CD4-positive, alpha-beta T cell treated with Interleukin-15 for 1 hour (primary cell): Measurements from ENCODE around the gene FRMD1.

ENCODE experiments used
- DNase-seq: peaks from one replicate; pipeline ENCODE4 v3.0.0-alpha.2; 2020

The FRMD1 gene

DNA sequence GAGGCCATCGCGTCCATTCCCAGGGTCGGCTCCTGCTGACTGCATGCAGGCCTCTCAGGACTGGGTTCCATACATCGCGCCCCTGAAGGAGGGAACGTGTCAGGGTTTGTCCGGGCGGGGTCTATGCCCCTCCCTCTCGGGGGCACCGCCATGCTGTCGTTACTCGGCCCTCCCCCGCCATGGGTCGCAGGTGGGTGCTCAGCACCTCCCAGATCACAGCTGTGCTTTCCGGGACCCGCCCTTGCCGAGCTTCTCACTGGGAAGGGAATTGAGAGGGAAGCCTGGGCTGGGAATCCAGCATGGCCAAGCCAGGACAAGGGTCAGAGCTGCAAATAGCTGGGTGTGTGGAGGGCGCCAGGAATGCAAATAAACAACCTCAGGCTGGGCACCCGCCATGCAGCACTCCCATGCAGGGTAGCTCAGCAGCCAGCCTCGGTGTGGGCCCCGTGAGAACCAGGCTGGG, at the start of gene FRMD1:
Gene FRMD1 (minus strand): TSS at position 270 of the 463 bp plus-strand sequence. CDS start 118 bp downstream, at position 152.
- no peak for DNase-seq

DNA sequence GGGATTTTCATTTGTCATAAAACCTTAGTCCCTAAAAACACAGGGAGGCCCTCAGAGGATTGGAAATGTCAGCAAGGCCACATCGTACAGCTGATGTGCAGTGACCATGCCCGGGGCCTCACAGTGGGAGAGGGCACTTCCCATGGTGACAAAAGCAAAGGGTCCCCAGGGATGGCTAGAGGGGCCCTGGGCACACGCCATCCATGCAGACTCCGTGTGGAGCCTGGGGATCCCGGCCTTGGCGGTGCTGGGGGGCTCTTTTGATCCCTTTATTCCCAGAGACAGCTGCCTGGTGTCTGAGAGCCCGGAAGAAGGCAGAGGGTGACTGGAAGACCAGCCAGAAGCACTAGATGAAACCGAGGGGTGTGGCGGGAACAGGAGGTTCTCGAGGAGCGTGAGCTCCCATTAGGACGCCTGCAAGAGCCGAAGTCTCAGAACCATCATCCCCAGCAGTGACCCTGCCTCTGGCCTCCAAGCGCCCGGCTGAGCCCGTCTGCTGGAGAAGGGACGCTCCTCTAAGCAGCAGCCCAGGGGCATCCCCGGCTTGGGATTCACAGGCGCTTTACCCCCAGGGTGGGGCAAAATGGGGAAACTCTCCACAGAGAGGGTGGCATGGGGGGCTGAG, 49.1 kb upstream of the FRMD1 start:
- DNase-seq, result no peak

DNA sequence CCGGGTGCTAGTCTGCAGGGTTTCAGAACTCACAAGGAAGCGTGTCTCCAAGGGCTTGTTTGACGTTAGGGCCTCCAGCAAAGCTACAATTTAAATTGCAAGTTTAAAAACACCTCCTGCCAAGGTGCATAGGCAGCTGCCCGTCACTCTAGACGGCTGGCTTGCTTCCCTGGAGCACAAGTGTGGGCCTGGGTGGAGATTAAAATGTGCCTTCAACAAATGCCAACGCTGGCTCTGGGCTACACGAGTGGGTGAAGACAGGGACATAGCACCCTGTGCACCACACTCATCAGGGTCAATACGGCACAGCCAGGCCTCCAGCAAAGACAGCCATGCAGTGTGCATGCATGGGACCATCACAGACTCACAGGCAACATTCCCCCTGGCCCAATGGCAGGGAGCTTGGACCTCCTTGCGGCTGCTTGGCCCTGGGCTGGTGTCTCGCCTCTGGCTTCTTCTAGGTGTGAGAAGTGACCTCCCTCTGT, 48.4 kb upstream of the FRMD1 start:
- DNase-seq, result no peak

DNA sequence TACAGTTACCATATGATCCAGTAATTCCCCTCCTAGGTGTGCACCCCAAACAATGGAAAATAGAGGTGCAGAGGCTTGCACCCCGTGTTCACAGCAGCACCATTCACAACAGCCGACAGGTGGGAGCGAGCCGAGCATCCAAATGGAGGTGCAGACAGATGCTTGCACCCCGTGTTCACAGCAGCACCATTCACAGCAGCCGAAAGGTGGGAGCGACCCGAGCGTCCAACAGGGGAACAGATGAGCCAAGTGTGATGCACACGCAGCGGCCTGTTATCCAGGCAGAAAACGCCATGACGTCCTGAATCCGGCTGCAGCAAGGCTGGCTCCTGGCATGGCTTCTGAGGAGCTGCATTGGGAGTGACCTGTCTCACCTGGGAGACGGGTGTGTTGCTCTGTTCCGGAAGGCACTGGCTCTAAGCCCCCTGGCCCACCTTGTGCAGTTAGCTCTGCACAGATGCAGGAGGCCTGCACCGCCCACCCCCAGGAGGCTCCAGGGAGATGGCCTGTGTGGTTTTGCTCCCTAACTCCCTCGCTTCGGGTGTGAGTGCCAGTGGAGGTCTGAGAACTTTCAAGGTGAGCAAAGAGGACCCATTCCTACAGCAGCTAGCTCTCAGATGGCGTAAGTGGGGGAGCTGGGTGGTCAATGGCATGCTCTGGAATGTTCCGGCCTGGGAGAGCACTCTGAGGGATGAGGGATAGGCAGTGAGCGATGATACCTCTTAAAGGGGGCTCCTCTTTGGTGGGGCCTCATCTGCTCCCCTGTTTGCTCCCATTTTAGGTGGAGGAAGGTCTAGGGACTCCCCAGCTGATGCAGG, 47.8 kb upstream of the FRMD1 start:
- DNase-seq, result no peak

DNA sequence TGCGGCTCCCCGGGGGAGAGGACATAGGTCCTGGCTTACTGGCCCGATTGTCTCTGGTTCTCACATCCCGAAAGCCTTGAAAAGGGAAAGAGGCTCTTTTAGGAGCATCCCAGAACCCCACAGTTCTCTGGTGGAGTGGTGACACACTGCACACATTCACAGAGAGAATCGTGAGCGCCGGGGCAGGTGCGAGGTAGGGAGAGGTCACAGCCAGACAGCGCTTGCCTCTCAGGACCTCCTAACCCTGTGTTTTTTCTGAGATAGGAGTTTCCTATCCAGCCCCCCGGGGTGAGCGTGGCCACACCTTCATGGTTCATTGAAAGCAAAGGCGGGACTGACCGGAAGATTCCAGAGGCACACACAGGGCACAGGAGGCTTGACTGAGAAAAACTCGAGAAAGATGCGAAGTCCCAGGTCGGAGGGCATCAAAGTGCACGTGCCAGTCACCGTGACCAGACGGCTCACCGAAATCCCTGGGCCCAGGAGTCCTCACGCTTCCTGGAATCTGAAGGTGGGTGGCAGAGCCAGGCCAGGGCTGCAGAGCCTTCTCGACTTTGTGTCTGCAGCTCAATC, 46.5 kb upstream of the FRMD1 start:
- no peak for DNase-seq

DNA sequence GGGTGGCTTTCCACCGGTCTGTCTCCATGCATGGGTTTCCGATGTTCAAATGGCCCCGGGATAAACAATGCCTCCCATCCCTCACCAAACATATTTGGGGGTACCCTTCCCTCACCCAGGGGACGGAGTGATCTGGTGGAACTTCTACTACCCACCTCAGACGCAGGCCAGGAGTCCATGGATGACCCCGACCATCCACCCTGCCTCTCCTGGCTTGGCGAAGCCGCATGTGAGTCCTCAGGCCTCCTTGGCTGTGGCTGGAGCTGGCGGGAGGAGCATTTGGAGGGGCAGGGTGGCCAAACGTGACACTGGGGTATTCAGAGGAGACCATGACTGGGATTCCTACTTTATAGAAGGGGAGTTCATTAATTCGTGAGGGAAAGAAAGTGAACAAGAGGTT, 45.9 kb upstream of the FRMD1 start:
- DNase-seq, result no peak

DNA sequence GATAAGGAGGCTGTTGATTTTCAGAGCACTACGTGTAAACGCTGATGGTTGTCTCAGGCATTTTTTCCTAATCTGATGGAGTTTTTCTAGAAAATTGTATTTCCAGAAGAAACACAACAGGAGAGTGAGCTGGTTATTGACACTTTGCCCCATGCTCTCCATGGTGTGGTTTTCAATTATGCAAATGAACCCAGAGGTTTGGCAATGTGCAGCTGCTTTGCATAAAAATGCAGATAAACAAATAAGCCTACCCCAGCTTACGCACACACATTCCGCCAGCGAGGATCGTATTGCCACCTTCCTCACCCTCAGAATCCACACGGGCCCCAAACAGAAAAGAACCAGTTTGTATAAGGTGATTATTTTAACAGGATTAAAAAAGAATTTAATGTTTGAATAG, 45.1 kb upstream of the FRMD1 start:
- no peak for DNase-seq

DNA sequence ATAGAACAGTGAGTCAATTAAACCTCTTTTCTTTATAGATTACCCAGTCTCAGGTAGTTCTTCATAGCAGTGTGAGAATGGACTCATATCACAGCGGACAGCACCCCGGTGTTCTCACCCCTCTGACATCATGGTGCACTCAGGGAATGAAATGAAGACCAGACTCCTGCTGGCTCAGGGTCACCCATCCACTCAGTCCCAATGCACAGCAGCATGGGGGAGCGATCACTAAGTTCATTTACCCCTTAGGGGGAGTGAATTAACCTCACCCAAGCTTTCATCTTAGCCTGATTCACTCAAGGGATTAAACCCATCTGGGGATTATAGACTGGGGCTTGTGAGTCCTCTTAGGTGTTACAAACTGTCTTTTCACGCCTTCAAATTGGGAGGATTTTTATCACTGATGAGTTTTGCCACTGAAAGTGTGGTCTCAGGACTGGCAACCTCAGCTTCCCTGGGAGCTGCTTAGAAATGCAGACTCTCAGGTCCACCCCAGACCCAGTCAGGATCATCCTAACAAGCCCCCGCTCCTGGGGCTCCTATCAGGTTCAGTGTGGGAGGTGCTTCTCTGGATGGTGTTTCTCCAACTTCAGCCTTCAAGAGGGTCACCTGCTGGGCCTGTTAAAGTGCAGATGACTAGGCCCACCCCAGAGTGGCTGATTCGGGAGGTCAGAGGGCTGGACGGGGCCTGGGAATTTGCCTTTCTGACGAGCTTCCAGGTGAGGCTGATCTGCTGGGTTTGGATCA, 44.3 kb upstream of the FRMD1 start:
- DNase-seq, result no peak

DNA sequence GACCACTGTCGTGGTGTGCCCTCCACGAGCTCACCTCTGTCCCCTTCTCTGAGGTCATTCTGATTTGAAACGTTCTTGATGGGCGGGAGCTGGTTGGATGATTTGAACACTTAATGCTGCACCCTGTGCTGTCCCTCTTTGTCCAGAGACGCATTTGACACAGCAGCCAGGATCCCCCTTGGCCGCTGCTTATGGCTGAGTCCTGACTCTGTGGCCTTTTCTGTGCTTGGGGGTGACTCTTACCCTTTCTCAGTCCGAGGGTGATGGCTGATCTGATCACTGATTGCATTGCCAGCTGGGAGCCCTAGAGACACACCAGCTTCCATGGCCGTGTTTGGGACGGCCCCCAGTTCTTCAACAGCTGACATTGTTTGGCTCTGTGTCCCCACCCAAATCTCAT, 43.5 kb upstream of the FRMD1 start:
- DNase-seq, result no peak

DNA sequence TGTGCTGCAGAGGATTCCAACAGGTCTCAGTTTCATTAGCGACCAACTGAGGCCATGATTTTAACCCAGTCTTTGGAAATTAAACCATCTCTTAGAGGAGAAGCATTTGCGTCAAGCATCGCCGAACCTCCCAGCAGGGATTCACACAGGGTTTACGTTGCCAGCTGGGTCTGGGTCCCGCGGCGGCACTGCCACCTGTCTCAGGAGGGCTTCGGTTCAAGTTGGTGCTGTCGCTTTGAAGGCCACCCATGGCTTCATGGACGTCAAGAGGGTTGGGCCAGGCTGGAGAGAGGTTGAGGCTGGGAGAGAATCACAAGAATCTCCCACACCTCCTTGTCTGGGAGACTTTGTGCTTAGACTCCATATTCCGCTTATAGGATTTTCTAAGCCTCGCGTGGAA, 43.0 kb upstream of the FRMD1 start:
- no peak for DNase-seq

DNA sequence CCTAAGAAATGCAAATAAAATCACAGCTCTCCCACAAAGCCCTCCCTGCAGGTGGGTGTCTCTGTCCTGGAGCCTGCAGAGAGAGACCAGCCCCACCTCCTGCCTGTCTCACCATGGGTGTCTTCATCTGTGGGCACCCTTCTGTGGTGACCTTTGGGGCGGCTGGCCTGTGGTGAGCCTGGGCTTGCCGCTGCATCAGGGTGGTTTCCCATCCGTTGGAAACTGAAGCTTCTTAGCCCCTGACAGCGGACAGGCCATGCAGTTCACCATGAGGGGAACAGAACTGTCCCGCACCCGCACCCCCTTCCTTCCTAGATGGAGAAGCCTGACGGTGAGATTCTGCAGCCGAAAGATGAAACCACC, 42.3 kb upstream of the FRMD1 start:
- no peak for DNase-seq

DNA sequence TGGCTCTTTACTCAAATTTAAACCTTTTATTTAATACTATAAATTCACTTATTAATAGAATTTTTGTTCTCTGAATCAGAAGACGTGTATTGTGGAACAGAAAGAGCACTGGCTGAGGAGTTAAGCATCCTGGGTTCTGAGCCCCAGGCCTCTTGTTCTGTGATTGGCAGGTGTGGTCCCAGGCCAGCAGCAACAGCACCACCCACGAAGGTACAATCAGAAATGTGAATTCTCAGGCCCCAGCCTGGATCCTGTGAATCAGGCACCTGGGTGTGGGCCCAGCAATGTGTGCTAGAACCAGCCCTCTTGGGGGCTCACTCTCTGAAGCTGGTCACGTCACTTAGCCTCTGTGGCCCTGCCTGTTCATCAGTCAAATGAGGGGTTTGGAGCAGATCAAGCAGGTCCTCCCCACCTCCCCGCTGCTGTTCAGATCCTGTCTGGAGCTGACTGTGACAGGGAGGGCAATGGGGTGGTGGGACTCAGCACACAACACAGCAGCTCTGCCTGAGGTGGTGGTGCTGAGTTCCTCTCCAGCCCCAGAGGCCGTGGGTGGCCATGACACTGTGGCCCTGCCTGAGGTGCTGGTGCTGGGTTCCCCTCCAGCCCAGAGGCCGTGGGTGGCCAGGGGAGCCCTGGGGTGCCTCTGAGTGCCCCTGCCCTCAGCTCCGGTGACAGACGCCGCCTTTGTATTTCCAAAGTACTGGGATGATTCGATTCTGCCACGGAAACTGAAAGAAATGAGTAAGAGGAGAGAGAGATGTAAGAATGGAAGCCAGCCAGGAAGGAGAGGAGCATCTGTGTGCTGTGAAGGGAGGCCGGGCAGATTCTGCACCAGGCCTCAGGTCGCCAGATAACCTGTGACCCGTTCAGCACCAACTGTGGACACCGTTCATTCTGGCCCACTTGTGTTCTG, 41.6 kb upstream of the FRMD1 start:
- DNase-seq, result no peak

DNA sequence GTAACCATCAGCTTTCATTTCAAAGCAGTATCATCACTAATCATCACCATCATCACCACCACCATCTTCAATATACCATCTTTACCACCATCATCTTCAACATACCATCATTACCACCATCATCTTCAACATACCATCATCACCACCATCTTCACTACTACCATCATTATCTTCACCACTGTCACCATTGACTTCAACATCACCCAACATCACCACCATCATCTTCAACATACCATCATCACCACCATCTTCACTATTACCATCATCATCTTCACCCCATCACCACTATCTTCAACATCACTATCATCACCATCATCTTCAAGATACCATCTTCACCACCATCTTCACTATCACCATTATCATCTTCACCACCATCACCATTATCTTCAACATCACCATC, 40.5 kb upstream of the FRMD1 start:
- no peak for DNase-seq

DNA sequence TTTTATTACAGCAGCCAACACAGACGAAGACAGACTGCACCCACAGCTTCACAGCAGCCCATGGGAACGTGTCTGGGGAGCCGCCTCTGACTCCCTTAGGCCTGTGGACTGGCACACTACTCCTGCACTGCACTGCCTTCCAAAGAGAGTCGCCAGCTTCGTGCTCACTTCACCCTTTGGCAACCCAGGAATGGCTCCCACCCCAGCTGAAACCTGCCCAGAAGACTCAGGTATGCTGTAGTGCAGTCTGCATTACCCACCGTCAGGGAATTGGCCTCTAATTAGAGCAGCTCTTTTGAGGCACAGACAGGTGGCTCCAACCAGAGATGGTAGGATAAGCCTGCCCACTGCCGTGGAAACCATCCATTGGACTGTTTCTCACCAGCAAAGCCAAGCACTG, 39.9 kb upstream of the FRMD1 start:
- DNase-seq, result no peak

DNA sequence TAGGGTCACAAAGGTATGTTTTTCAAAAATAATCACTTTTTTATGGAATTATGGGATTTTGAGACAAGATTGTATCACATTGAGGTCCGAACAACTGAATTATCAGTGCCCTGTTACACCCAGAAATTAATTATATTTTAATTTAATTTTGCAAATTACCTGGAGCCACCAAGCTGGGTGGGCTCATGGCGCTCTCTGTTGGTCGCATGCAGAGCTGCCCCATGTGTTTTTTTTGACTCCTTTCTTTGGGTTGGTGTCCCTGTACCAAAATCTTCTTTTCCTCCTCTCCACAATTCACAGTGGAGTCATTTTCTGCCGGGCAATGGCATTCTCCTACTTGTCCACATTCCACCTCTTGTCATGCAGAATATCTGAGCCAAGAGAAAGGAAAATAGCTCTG, 38.9 kb upstream of the FRMD1 start:
- DNase-seq, result no peak

DNA sequence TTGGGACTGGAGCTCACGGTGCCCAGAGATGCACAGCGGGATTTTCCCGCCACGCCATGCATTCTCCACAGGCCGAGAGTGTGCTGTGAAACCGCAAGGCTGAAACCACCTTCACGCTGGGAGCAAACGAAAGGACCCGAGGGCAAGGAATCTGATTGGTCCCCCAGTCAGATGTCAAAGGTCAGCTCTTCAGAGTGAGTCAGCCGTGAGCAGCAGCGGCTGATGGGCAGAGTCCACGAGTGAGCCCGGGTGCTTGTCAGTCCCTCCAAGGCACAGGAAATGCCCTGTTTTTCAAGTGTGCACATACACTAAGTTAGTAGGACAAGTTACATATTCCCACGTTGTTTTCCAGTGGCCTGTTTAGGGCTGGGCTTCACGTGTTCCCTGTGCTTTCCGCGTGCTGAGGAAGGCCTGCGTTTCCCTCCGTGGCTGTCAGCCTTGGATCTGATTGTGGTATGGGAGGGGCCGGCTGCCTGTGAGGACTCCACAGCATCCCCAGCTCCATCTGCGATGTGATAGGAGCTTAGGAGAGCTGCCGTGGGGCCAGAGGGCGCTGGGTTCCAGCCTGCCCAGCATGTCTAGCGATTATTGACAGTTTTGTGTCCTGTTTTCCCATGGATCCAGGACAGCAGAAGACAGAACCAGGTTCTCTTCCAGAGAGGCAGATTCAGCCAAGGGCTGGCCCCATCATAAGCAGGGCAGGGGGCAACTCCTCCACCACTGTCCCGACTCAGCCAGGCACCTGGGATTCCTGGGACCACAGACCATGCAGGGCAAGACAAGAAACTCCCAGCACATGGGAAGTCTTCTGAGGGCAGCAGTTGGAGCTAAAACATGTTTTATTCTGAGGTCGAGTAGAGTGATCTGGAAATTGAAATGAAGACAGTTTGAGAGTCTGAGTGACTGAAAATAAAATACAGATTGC, 38.2 kb upstream of the FRMD1 start:
- DNase-seq, result no peak

DNA sequence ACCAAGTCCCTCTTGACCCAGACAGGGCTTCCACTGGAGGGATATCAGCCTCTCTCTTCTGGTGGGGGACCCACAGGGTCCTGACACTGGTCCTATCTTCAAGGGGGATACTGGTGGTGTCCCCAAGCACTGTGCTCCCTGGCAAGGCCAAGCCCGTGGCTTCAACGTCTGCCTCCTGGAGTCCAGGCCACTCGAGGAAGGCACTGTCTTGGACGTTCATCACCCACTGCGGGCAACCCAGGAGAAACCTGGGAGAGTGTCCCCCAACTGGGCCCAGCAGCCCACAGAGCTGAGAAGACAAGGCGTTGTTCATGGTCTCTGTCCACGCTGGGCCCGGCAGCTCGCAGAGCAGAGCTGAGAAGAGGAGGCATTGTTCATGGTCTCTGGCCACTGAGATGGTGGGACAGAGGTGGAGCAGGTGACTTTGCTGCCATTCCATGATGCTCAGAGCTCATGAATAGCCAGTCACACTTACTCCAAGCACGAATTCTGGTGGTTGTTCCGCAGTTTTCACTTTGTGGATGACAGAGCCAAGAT, 37.5 kb upstream of the FRMD1 start:
- DNase-seq, result no peak

DNA sequence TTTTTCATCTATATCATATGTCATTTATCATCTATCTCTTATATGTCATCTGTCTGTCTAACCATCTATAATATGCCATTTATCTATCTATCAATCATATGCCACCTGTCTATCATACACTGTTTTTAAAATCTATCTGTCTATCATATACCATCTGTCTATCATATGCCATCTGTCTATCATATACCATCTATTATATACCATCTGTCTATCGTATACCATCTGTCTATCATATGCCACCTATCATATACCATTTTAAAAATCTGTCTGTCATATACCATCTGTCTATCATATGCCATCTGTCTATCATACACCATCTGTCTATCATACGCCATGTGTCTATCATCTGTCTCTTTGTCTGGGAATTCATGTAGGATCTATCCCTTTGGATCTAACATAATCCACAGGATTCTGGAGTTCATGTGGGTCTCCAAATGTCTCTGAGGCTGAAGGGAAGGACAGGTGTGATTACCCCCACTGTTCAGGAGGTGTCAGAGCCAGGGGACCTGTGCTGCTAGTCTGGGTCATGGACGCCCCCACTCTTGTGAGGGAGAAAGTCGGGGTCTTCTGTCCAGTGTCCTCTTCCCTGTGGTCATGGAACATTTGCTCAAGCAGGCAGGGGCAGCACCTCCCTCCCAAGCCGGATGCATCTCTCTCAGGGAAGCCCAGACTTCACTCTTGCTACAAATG, 36.9 kb upstream of the FRMD1 start:
- no peak for DNase-seq

DNA sequence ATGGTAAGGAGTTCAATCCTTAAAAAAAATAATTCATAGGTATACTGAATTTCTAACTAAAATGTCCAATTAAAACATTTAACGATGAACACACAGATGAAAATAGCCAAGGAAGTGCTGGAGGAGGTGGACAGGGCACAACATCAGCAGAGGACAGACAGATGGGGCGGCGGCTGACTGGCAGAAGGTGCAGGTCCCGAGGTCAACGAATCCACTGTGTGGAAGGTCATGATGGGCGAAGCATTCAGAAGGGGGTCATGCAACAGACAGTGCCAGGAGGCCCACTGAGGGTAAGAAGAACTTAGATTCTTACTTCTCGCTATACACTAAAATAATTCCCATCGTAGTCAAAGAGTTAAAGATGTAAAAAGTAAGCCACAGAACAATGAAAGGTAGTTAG, 34.2 kb upstream of the FRMD1 start:
- no peak for DNase-seq

DNA sequence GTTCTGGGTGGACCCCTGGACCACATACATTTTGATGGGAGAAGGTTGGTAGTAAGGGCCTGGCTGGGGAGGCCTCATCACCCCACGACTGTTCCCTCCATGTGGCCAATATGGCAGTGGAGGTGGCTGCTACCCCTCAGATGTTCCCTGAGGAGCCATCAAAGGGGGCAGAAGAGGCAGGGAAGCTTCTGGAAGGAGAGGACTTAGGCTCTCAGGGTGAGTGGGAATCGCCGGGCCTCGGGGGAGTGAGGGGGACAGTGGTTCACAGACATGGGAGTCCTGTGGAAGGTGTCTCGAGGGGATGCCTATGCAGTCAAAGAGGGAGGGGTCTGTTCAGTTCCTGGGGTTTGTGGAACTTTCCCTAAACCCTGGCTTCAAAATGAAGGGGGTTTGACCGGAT, 32.9 kb upstream of the FRMD1 start:
- no peak for DNase-seq
